Activated T-cell treated with anti-CD3 and anti-CD28 coated beads for 4 hours (primary cell): ENCODE results near the gene WDR62.
"Not testable (repeated sequence)": the region's sequence is repeated elsewhere in the genome, so short reads cannot be mapped to it uniquely, and the experiment has no call there.

ENCODE experiments used
- DNase-seq: peaks from one replicate; pipeline ENCODE4 v3.0.0-alpha.2; 2020

The WDR62 gene

GRCh38 chr19:36040495-36040894 lies 14.2 kb upstream of the WDR62 start:
- DNase-seq: no peak

GRCh38 chr19:36041092-36041491 lies 13.6 kb upstream of the WDR62 start:
- DNase-seq: not testable (repeated sequence)

GRCh38 chr19:36041831-36042230 lies 12.9 kb upstream of the WDR62 start:
- DNase-seq: no peak

- DNase-seq: no peak
Measured at GRCh38 chr19:36043952-36044351, 10.7 kb upstream of the WDR62 start.

GRCh38 chr19:36046443-36047050 lies 8.2 kb upstream of the WDR62 start:
- DNase-seq: no peak

- DNase-seq: no peak
Measured at GRCh38 chr19:36047835-36048234, 6.9 kb upstream of the WDR62 start.

GRCh38 chr19:36049080-36049698 lies 5.5 kb upstream of the WDR62 start:
- no peak for DNase-seq

GRCh38 chr19:36051236-36051635 lies 3.5 kb upstream of the WDR62 start:
- DNase-seq: no peak

- no peak for DNase-seq
Measured at GRCh38 chr19:36051637-36052036, 3.1 kb upstream of the WDR62 start.

GRCh38 chr19:36054119-36054732 lies 471 bp upstream of the WDR62 start, which contains the start of gene THAP8:
Gene THAP8, minus strand, starts transcription at chr19:36054285. Its CDS starts 68 bp downstream, at chr19:36054217.
- DNase-seq: peak; percentile 100

- DNase-seq: no peak
Measured at GRCh38 chr19:36058481-36059179, 3.9 kb downstream of the WDR62 start.

GRCh38 chr19:36059180-36059910 lies 4.6 kb downstream of the WDR62 start:
- DNase-seq: no peak

GRCh38 chr19:36060430-36060829 lies 5.7 kb downstream of the WDR62 start:
- no peak for DNase-seq

- no peak for DNase-seq
Measured at GRCh38 chr19:36061367-36061766, 6.7 kb downstream of the WDR62 start.

GRCh38 chr19:36064826-36065225 lies 10.1 kb downstream of the WDR62 start:
- no peak for DNase-seq

GRCh38 chr19:36067681-36068080 lies 13.0 kb downstream of the WDR62 start:
- no peak for DNase-seq

GRCh38 chr19:36068810-36069499 lies 14.3 kb downstream of the WDR62 start:
- not testable (repeated sequence) for DNase-seq

- DNase-seq: no peak
Measured at GRCh38 chr19:36072081-36072480, 17.4 kb downstream of the WDR62 start.

GRCh38 chr19:36073121-36073876 lies 18.6 kb downstream of the WDR62 start:
- no peak for DNase-seq

GRCh38 chr19:36079389-36079945 lies 24.8 kb downstream of the WDR62 start:
- no peak for DNase-seq

- DNase-seq: no peak
Measured at GRCh38 chr19:36081385-36081784, 26.7 kb downstream of the WDR62 start.
